ENCODE results near the gene BANP.
"Not testable (repeated sequence)": the region's sequence is repeated elsewhere in the genome, so short reads cannot be mapped to it uniquely, and the experiment has no call there.

The BANP gene

DNA sequence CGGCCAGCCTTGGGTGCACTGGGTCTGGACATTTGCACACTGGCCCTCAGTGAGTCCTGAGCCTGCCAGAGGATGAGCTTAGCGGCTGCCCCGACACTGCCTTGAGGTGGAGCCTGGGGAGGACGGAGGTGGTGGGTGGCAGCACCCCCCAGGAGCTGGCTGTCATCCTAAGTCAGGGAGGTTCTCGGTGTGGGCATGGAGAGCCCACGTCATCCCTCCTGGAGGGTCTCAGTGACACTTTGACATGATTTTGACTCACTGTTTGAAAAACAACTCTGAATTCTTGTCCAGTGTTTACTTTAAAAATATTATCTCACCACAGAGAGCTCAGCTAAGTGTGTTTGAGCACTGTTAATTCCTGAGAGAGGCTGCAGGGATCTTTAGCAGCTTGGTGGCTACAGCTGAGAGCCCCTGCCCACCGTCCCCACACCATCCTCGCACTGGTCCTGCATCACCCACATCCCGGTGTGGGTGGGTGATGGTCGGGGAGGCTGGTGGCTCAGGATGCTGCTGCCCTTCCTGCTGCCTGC, 63.1 kb downstream of the BANP start:
- H3K4me2 ChIP-seq (ENCODE audit: low read length): no peak overlapping the region

GRCh38 chr16:88014954-88015805, 63.9 kb downstream of the BANP start:
- Histone ChIP-seq H3K9me2 (ENCODE audit: low read depth, low read length) (no peaks in the 10 kb centered on the region), H3F3A (ENCODE audit: insufficient read depth, low read length) (no peaks in the 10 kb centered on the region), H3K27ac (ENCODE audit: low read depth, low read length, poor library complexity, severe bottlenecking) (no peak overlapping the region), H3K9ac (ENCODE audit: low read length) (no peak overlapping the region), H3K4me2 (ENCODE audit: low read length) (no peak overlapping the region), H3K27me3 (ENCODE audit: insufficient read depth, low read length) (no peaks in the 10 kb centered on the region), H2AFZ (ENCODE audit: low read length) (no peak overlapping the region), H3K79me2 (ENCODE audit: insufficient read depth, low read length) (no peaks in the 10 kb centered on the region), H4K20me1 (ENCODE audit: insufficient read depth, low read length) (no peaks in the 10 kb centered on the region), H3K36me3 (ENCODE audit: insufficient read depth, low read length) (peaks cover 15% of the 10 kb centered on the region; the same call in 1 of the 2 replicates), H3K9me3 (ENCODE audit: low read length) (no peaks in the 10 kb centered on the region), H3K4me1 (ENCODE audit: insufficient read depth, low read length, severe bottlenecking) (no peaks in the 10 kb centered on the region), H3K4me3 (ENCODE audit: low read depth, low read length, poor library complexity, severe bottlenecking) (no peak overlapping the region)
- TF ChIP-seq, protein P1, sequence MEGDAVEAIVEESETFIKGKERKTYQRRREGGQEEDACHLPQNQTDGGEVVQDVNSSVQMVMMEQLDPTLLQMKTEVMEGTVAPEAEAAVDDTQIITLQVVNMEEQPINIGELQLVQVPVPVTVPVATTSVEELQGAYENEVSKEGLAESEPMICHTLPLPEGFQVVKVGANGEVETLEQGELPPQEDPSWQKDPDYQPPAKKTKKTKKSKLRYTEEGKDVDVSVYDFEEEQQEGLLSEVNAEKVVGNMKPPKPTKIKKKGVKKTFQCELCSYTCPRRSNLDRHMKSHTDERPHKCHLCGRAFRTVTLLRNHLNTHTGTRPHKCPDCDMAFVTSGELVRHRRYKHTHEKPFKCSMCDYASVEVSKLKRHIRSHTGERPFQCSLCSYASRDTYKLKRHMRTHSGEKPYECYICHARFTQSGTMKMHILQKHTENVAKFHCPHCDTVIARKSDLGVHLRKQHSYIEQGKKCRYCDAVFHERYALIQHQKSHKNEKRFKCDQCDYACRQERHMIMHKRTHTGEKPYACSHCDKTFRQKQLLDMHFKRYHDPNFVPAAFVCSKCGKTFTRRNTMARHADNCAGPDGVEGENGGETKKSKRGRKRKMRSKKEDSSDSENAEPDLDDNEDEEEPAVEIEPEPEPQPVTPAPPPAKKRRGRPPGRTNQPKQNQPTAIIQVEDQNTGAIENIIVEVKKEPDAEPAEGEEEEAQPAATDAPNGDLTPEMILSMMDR (IDR thresholded peaks at IDR 0.05; ENCODE audit: low read length): no peak
- no peak for TF ChIP-seq EZH2 (IDR thresholded peaks at IDR 0.05; ENCODE audit: borderline replicate concordance, low read length)

More for the DNA sequence above, 63.1 kb downstream of the BANP start:
- Histone ChIP-seq H2AFZ (ENCODE audit: low read length) (no peak overlapping the region), H4K20me1 (ENCODE audit: insufficient read depth, low read length) (no peaks in the 10 kb centered on the region), H3K36me3 (ENCODE audit: insufficient read depth, low read length) (peaks cover 23% of the 10 kb centered on the region; the same call in 1 of the 2 replicates), H3F3A (ENCODE audit: insufficient read depth, low read length) (no peaks in the 10 kb centered on the region), H3K27ac (ENCODE audit: low read depth, low read length, poor library complexity, severe bottlenecking) (no peak overlapping the region), H3K79me2 (ENCODE audit: insufficient read depth, low read length) (no peaks in the 10 kb centered on the region), H3K27me3 (ENCODE audit: insufficient read depth, low read length) (no peaks in the 10 kb centered on the region), H3K9me2 (ENCODE audit: low read depth, low read length) (no peaks in the 10 kb centered on the region), H3K4me3 (ENCODE audit: low read depth, low read length, poor library complexity, severe bottlenecking) (no peak overlapping the region), H3K4me1 (ENCODE audit: insufficient read depth, low read length, severe bottlenecking) (no peaks in the 10 kb centered on the region), H3K9me3 (ENCODE audit: low read length) (no peaks in the 10 kb centered on the region), H3K9ac (ENCODE audit: low read length) (no peak overlapping the region)
- TF ChIP-seq, protein P1 (IDR thresholded peaks at IDR 0.05; ENCODE audit: low read length): no peak
- no peak for TF ChIP-seq EZH2 (IDR thresholded peaks at IDR 0.05; ENCODE audit: borderline replicate concordance, low read length)

DNA sequence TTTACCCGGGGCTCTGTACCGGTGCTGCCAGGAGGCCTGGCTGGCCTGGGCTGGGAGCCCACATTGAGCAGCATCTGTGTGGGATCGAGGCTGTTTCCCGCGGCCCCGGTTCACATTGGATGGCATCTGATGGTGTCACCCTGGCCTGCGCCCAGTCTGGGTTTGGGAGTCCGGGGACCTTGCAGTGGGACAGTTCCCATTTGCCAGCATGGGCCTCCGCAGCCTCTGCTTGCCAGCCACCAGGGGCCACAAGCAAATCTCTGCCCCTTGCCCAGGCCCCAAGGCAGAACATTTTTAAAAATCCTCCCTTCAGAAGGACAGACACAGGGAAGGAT, 64.5 kb downstream of the BANP start:
- TF ChIP-seq, protein P1 (IDR thresholded peaks at IDR 0.05; ENCODE audit: low read length): no peak
- TF ChIP-seq EZH2 (IDR thresholded peaks at IDR 0.05; ENCODE audit: borderline replicate concordance, low read length): no peak
- Histone ChIP-seq H3K9me2 (ENCODE audit: low read depth, low read length) (no peaks in the 10 kb centered on the region), H3K4me2 (ENCODE audit: low read length) (no peak overlapping the region), H3K9ac (ENCODE audit: low read length) (no peak overlapping the region), H3K9me3 (ENCODE audit: low read length) (no peaks in the 10 kb centered on the region), H3K4me3 (ENCODE audit: low read depth, low read length, poor library complexity, severe bottlenecking) (no peak overlapping the region), H3K36me3 (ENCODE audit: insufficient read depth, low read length) (peaks cover 9% of the 10 kb centered on the region; the same call in 1 of the 2 replicates), H3K27me3 (ENCODE audit: insufficient read depth, low read length) (no peaks in the 10 kb centered on the region), H3F3A (ENCODE audit: insufficient read depth, low read length) (no peaks in the 10 kb centered on the region), H4K20me1 (ENCODE audit: insufficient read depth, low read length) (no peaks in the 10 kb centered on the region), H3K27ac (ENCODE audit: low read depth, low read length, poor library complexity, severe bottlenecking) (no peak overlapping the region), H3K79me2 (ENCODE audit: insufficient read depth, low read length) (no peaks in the 10 kb centered on the region), H2AFZ (ENCODE audit: low read length) (no peak overlapping the region), H3K4me1 (ENCODE audit: insufficient read depth, low read length, severe bottlenecking) (no peaks in the 10 kb centered on the region)

DNA sequence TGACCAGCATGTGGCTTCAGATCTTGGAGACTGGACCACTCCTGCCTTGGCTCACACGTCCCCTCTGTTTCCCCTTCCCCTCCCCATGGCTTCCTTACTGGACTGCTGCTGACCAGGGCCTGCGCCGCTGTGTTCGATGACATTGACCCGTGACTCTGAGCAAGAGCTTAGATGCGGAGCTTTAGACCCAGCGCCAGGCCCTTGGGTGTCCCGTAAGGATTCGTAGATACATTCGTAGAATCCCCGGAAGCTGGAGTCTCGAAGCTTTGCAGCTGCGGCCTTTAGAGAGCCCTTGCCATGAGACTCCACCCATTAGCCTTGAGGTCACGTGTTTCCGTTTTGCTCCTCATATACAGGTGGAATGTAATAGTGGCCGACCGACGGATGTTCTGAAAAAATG, 65.2 kb downstream of the BANP start:
- not testable (repeated sequence) for H3K27me3 ChIP-seq (ENCODE audit: insufficient read depth, low read length); H3K27ac ChIP-seq (ENCODE audit: low read depth, low read length, poor library complexity, severe bottlenecking)

More for the DNA sequence above, 65.2 kb downstream of the BANP start:
- not testable (repeated sequence) for H3K9me3 ChIP-seq (ENCODE audit: low read length); H3K9ac ChIP-seq (ENCODE audit: low read length); H4K20me1 ChIP-seq (ENCODE audit: insufficient read depth, low read length); H3K79me2 ChIP-seq (ENCODE audit: insufficient read depth, low read length); H3K9me2 ChIP-seq (ENCODE audit: low read depth, low read length); H3K4me2 ChIP-seq (ENCODE audit: low read length); H2AFZ ChIP-seq (ENCODE audit: low read length); H3K4me3 ChIP-seq (ENCODE audit: low read depth, low read length, poor library complexity, severe bottlenecking); H3F3A ChIP-seq (ENCODE audit: insufficient read depth, low read length); H3K36me3 ChIP-seq (ENCODE audit: insufficient read depth, low read length); H3K4me1 ChIP-seq (ENCODE audit: insufficient read depth, low read length, severe bottlenecking)

All from OCI-LY1 (cell line).